HG02571 (cell line): Measurements from ENCODE around the gene PCBD2.
"Not testable (repeated sequence)": the region's sequence is repeated elsewhere in the genome, so short reads cannot be mapped to it uniquely, and the experiment has no call there.

Experiments
- ATAC-seq: cut with Tn5 transposase; IDR thresholded peaks from one replicate; pipeline ENCODE4 v1.9.1; 2021; ENCODE audit warnings: mild to moderate bottlenecking, moderate library complexity; ENCODE audit not compliant: unreplicated experiment

The PCBD2 gene

GRCh38 chr5:134998068-134998467 is 93.1 kb downstream of the PCBD2 start:
- ATAC-seq: not testable (repeated sequence)

GRCh38 chr5:135004376-135004775 is 99.4 kb downstream of the PCBD2 start:
- ATAC-seq: no peak

- no peak for ATAC-seq
Observed at GRCh38 chr5:135005076-135005475, 100.1 kb downstream of the PCBD2 start.

- ATAC-seq: no peak
Observed at GRCh38 chr5:135007305-135007704, 102.4 kb downstream of the PCBD2 start.

GRCh38 chr5:135007749-135008363 is 102.9 kb downstream of the PCBD2 start:
- ATAC-seq: no peak

GRCh38 chr5:135008556-135008955 is 103.6 kb downstream of the PCBD2 start:
- ATAC-seq: no peak

- ATAC-seq: no peak
Observed at GRCh38 chr5:135008981-135009735, 104.2 kb downstream of the PCBD2 start.

- no peak for ATAC-seq
Observed at GRCh38 chr5:135009736-135010501, 105.0 kb downstream of the PCBD2 start.

GRCh38 chr5:135010502-135011354 is 105.8 kb downstream of the PCBD2 start:
- no peak for ATAC-seq

- no peak for ATAC-seq
Observed at GRCh38 chr5:135011355-135012032, 106.6 kb downstream of the PCBD2 start.

- no peak for ATAC-seq
Observed at GRCh38 chr5:135012033-135012588, 107.2 kb downstream of the PCBD2 start.
